Stimulated activated CD8-positive, alpha-beta memory T cell treated with anti-CD3 and anti-CD28 coated beads, Interleukin-4, amount 100 ng/mL, for 24 hours (primary cell): Measurements from ENCODE around the gene C12orf76.

ENCODE experiments used
- DNase-seq: peaks from one replicate; pipeline ENCODE4 v3.0.0-alpha.2; 2020; ENCODE audit warnings: low read depth

Gene C12orf76

GRCh38 chr12:109995686-109996482 is 52.4 kb downstream of the C12orf76 start, which contains the start of gene GIT2:
Gene GIT2, minus strand, starts transcription at chr12:109996368. Its CDS starts 144 bp downstream, at chr12:109996224.
- DNase-seq: peak; percentile 92

- no peak for DNase-seq
These were observed 53.0 kb downstream of the C12orf76 start for GRCh38 chr12:109995361-109995685.

DNA sequence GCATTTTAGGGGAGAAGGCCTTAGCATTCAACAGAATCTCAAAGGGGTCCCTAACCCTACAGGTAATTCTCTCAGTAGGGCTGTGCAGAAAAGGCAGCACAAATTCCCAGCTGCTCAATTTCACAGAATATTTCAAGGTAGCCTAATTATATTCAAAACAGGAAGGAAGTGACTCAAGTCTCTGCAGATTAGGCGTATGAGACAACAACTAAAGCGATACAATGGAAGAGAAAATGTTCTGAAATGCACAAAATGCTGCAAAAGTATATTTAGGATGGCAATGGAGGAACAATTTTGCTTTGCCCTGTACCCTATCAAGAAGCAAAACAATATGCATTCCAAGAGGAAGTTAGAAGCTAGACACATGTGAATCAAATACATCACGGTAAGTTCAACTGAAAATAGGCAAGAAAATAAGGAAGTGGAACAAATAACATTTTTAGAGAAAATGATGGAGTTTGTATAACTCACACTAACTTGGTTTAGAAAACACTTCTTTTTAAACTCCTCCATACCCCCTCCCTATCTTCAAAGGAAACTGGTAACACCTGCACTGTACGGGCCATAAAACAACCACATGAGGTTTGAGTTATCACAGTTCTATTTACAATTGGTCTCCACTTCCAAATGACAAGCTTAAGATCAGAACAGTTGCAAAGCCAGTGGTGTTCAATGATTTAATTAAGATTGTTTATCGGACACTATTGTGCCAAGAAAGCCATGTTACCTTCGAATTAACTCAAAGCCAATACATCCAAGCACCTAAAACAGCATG is 53.7 kb downstream of the C12orf76 start:
- DNase-seq: no peak

GRCh38 chr12:109993091-109993490 is 55.2 kb downstream of the C12orf76 start:
- DNase-seq: no peak

DNA sequence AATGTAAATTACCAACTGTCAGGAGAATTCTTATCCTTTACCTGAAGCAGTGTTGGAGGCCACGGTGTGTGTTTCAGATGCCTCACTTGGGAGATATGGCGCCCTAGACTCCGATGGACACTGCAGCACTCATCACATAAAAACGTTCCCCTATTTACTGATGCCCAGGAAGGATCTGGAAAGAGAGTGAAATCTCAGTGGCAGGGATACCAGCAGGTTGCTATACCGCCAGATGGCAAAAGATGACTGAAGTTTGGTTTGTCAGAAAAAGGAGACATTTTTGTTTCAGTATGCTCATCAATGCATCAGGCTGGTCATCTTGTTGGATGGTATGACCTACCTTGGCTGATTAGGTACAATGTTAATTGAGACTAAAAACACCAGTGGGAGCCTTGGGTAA is 56.7 kb downstream of the C12orf76 start:
- no peak for DNase-seq
